ENCODE results near the gene PTPRG. TPM values are rescaled to one million over a fixed set of nuclear protein-coding genes. Genes with fewer than 3 reads are reported as not detected.

PTPRG gene
- total and polyA plus RNA-seq, 12 donors = 6.3 to 119 (median 72.2) TPM

GRCh38 chr3:61887206-61887605 lies 325.8 kb downstream of the PTPRG start:
- 85 to 100% (median 88%) methylated on average over 1 of the region's 1 CpG for WGBS, 4 donors
- Histone ChIP-seq H3K4me1 (replicated peaks in 1 of 2) (peaks cover 10 to 14% of the 10 kb centered on the region in 2 donors), H3K4me3 (no peak overlapping the region), H3K9me3 (replicated peaks in 1 of 3) (no peaks in the 10 kb centered on the region), H3K27me3 (no peaks in the 10 kb centered on the region), H3K36me3 (replicated peaks in 1 of 2) (no peaks in the 10 kb centered on the region), H3K27ac (no peak overlapping the region)
- TF ChIP-seq POLR2A (IDR thresholded peaks at IDR 0.05) (no peak), CTCF (IDR thresholded peaks at IDR 0.05) (no peak)
- intact Hi-C loops (cut with DNase I) = no loop called here
- no peak for DNase-seq

GRCh38 chr3:61889259-61889658 lies 327.9 kb downstream of the PTPRG start:
- no peak for DNase-seq
- no peak overlapping the region for H3K4me3 ChIP-seq
- no peaks in the 10 kb centered on the region for H3K9me3 ChIP-seq (replicated peaks in 1 of 3)
- no peaks in the 10 kb centered on the region for H3K27me3 ChIP-seq
- H3K4me1 ChIP-seq (replicated peaks in 1 of 2) = peaks cover 10 to 12% of the 10 kb centered on the region in 2 donors
- WGBS, 4 donors = 77 to 88% (median 82%) methylated on average over 6 of the region's 6 CpGs
- intact Hi-C loops (cut with DNase I) = no loop called here
- TF ChIP-seq POLR2A (IDR thresholded peaks at IDR 0.05) = no peak
- TF ChIP-seq CTCF (IDR thresholded peaks at IDR 0.05) = no peak
- no peak overlapping the region for H3K27ac ChIP-seq
- no peaks in the 10 kb centered on the region for H3K36me3 ChIP-seq (replicated peaks in 1 of 2)

- DNase-seq = no peak
- H3K27ac ChIP-seq = no peak overlapping the region
- TF ChIP-seq CTCF (IDR thresholded peaks at IDR 0.05) = no peak
- TF ChIP-seq POLR2A (IDR thresholded peaks at IDR 0.05) = no peak
- H3K36me3 ChIP-seq (replicated peaks in 1 of 2) = no peaks in the 10 kb centered on the region
- no peak overlapping the region for H3K4me3 ChIP-seq
- H3K9me3 ChIP-seq (replicated peaks in 1 of 3) = no peaks in the 10 kb centered on the region
- intact Hi-C loops (cut with DNase I) = no loop called here
- peaks cover 19 to 21% of the 10 kb centered on the region in 2 donors for H3K4me1 ChIP-seq (replicated peaks in 1 of 2)
- no peaks in the 10 kb centered on the region for H3K27me3 ChIP-seq
- 51 to 81% (median 58%) methylated on average over 3 of the region's 3 CpGs for WGBS, 4 donors
These were observed 328.8 kb downstream of the PTPRG start for GRCh38 chr3:61890167-61890566.

- Histone ChIP-seq H3K27ac (no peak overlapping the region), H3K4me1 (replicated peaks in 1 of 2) (peaks cover 22 to 25% of the 10 kb centered on the region in 2 donors), H3K27me3 (no peaks in the 10 kb centered on the region), H3K9me3 (replicated peaks in 1 of 3) (no peaks in the 10 kb centered on the region), H3K36me3 (replicated peaks in 1 of 2) (no peaks in the 10 kb centered on the region), H3K4me3 (no peak overlapping the region)
- no peak for DNase-seq
- 87 to 95% (median 92%) methylated on average over 2 of the region's 2 CpGs for WGBS, 4 donors
- intact Hi-C loops (cut with DNase I) = no loop called here
- TF ChIP-seq POLR2A (IDR thresholded peaks at IDR 0.05) (no peak), CTCF (IDR thresholded peaks at IDR 0.05) (no peak)
These were observed 329.2 kb downstream of the PTPRG start for GRCh38 chr3:61890586-61890985.

Data from adrenal gland (tissue), 12 donors.